ENCODE results near the gene TTLL11.

The TTLL11 gene, protein sequence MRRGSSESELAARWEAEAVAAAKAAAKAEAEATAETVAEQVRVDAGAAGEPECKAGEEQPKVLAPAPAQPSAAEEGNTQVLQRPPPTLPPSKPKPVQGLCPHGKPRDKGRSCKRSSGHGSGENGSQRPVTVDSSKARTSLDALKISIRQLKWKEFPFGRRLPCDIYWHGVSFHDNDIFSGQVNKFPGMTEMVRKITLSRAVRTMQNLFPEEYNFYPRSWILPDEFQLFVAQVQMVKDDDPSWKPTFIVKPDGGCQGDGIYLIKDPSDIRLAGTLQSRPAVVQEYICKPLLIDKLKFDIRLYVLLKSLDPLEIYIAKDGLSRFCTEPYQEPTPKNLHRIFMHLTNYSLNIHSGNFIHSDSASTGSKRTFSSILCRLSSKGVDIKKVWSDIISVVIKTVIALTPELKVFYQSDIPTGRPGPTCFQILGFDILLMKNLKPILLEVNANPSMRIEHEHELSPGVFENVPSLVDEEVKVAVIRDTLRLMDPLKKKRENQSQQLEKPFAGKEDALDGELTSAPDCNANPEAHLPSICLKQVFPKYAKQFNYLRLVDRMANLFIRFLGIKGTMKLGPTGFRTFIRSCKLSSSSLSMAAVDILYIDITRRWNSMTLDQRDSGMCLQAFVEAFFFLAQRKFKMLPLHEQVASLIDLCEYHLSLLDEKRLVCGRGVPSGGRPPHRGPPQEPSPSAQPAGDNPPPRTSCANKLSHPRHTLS

DNA sequence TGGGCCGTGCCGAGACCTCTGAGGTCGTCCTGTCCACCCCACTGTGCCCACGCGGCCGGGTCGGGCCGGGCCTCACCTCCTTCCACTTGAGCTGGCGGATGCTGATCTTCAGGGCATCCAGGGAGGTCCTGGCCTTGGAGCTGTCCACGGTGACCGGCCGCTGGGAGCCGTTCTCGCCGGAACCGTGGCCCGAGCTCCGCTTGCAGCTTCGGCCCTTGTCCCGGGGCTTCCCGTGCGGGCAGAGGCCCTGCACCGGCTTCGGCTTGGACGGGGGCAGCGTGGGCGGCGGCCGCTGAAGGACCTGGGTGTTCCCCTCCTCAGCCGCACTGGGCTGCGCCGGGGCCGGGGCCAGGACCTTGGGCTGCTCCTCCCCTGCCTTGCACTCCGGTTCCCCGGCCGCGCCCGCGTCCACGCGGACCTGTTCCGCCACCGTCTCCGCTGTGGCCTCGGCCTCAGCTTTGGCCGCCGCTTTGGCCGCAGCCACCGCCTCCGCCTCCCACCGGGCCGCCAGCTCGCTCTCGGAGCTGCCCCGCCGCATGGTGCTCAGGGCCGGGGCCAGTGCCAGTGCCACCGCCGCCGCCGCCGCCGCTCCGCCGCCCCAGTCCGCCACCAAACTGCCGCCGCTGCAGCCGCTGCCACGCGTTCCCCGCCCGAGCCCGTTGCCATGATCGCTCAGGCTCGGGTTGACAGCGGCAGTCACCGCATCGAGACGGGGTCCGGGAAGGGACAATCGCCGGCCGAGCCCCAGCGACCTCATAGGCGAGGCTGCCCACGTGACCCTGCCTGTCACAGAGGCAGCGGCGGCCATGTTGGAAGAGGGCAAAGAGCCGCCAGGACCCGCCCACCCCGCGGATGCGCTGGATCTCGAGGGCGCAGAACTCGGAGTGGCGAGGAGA, at the start of gene TTLL11:
TSS of gene TTLL11 (minus strand) at position 698 of the 896 bp plus-strand sequence. CDS start at position 538, 160 bp downstream.
- peak; percentile 94 for DNase-seq (ENCODE audit: low spot score)

DNA sequence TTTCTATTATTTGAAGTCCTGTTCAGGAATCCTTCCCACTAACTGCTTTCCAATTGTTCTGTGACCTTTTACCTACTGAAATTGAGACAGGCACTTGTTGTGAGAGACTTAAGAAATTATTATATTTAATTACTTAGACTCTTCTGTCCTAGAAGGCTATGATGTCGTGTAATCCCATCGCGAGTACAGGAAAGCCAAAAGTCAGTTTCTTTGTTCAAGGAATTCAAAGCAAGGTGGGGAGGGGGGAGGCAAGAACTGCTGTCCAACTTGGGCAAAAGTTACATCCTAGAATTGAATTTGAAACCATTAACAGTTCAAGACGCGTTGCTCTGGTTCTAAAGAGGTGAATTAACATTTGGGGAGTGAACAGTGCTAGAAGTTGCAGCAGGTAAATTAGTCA, 48.6 kb upstream of the TTLL11 start:
- no peak for DNase-seq (ENCODE audit: low spot score)

DNA sequence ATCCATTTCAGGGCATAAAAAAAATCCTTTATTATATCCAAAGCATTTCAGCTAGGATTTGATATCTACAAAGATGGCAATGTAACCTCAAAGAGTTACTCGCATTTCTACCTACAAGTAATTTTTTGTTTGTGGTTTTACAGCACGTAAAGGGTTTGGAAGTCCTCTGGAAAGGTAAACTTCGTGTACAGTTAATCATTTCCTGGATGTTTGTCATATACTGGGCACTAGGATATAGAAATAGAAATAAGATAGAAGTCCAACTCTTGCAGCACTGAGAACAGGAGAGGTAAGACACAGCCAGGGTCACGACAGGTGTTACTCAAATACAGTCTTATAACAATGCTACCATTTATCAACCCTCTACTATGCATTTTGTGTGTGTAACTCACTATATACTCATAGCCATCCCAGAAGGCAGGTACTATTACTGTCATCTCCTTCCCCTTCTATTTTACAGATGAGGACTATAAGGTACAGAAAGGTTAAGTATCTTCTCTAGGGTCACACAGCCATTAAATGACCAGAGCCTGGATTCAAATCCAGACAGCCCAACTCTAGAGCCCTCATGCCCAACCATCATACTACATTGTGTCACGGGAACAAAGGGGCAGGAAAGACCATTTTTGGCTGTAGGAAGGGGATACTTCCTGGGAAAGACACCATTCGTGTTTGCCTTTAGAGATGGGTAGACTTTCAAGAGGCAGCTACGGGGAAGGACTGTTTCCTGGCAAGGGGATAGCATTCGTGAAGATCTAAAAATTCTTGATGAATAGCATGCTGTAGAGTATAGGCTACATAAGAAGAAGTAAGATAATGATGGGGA, 47.5 kb upstream of the TTLL11 start:
- no peak for DNase-seq (ENCODE audit: low spot score)

DNA sequence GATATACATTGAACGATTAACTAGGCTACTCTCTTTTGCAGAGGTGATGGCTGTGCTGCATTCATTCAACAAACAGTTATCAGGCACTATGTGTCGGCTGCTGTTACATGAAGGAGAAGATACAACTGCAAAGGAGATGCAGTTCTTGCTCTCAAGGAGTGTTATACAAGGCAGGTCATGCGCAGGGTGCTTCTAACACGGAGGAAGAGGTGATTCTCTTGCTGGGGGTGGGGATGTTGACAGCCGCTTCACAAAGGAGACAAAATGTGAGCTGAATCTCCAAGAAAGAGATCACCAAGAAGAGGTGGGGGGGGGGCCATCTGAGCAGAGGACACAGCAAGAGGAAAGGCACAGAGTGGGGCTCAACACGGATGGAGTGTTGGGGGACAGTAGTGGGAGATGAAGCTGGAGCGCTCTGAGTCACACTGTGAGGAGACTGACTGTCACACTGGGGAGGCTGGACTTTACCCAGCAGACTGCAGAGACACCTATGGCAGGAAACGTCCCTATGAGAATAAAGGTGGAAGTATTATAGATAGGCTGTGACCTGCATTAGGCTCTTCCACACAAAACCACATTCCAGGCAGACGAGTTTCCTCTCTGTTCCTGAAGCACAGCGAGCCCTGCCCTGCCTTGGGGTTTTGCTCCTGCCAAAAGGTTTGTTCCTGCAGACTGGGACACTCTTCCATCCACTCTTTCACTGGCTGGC, 45.6 kb upstream of the TTLL11 start:
- no peak for DNase-seq (ENCODE audit: low spot score)

DNA sequence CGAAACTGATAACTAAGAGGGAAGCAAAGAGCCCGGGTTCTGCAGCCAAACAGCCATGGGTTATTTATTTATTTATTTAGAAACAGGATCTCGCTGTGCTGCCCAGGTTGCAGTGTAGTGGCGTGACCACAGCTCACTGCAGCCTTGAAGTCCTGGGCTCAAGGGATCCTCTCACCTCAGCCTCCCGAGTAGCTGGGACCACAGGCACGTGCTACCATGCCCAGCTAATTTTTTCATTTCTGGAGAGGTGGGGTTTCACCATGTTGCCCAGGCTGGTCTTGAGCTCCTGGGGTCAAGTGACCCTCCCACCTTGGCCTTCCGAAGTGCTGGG, 42.4 kb upstream of the TTLL11 start:
- no peak for DNase-seq (ENCODE audit: low spot score)

DNA sequence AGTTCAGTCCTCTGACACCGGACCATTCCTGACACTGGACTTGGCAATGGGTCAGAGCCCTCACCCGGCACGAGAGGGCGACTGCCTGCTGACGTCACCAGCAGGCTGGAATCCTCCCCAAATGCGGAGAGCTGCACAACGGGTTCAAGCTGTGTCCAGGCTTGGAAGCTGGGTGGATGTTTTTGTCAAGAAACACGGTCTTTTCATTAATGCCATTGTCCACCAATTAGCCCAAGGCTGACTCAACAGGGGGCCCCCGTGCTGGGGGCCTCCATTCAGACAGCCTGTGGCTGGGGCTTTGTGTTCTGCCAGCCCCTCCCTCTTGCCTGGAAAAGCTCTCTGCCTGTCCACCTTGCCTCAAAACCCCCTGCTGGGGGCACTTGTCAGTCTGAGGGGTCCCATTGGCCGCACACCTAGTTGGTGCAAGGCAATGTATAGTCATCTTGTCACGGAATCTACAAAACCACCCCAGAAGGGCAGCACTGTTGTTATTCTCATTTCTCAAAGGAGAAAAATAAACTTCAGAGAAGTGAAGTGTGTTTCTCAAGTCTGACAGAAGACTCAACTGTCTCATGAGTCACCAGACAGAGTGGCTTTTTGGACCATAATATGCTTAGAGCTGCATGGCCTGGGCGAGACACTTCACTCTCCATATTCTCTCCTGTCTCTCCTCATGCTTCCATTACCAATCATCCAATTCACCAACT, 41.9 kb upstream of the TTLL11 start:
- DNase-seq (ENCODE audit: low spot score), result no peak

DNA sequence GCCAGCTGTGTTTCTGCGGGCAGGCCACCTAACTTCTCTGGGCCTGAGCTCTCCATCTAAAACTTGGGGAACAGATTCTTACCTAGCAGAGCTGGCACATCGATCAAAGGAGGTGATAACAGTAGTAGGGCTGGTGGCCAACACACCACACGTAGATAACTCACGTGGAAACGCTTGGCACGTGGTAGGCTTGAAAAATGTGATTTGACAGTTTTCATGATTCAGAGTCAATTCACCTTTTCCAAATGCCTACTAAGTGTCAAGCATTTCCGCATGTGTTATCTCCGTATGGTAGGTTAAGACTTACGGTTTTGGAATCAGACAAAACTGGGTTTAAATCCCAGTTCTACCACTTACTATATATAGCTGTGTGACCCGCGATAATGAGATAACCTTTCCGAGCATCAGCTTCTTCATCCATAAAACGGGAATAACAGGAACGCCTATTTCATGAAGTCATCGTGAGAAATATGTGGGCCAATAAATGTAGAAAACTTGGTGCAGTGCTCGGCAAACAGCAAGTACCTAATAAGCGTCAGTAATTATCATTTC, 41.0 kb upstream of the TTLL11 start:
- no peak for DNase-seq (ENCODE audit: low spot score)

DNA sequence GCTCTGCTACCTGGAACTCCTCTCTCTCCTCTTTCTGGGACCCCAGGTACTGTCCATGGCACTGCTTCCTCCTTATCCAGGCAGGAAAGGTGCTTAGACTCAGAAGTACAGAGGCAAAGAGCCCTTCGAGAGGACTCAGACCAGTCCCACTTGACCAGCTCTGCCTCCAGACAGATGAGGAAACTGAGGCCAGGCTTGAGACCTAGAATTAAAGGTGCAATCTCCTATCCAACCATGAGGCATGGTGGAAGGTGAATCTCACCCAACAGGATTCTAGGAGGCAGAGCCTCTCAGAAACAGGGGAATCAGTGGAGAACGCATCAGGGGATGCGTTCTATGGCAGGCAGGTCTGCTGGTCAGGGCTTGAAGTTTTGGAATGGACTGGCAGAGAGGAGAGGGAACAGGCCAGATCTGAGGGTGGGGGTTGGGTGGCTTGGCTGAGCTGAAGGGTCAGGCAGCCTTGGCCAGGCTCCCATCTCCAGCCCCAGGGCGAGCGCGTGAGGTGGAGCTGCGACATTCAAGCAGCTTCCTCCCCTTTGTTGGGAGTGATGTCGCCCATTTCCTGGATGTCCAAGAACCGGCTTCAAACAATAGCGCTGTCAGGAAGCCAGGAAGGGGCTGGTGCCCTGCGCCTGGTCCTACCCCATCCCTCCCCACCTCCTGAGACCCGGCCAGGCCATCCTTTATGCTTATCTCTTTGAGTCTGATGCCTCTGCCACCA, 40.3 kb upstream of the TTLL11 start:
- DNase-seq (ENCODE audit: low spot score), result no peak

DNA sequence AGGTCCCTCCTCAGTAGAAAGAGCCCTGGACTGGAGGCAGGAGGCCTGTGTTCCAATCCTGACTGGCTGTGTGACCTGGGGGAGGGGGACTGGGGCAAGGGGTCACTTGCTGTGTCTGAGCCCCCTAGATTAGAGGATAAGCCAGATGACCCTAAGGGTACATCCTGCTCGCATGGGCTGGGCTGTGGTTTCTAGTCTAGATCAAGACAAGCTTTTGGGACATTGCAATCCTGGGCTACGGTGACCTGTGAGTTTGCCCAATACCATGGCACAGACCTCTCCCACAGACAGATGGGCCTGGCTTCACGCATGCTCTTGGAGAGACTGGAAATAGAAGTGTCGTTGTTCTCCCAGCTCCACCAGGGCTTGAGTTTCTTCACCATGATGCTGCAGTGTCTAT, 39.4 kb upstream of the TTLL11 start:
- DNase-seq (ENCODE audit: low spot score), result no peak

DNA sequence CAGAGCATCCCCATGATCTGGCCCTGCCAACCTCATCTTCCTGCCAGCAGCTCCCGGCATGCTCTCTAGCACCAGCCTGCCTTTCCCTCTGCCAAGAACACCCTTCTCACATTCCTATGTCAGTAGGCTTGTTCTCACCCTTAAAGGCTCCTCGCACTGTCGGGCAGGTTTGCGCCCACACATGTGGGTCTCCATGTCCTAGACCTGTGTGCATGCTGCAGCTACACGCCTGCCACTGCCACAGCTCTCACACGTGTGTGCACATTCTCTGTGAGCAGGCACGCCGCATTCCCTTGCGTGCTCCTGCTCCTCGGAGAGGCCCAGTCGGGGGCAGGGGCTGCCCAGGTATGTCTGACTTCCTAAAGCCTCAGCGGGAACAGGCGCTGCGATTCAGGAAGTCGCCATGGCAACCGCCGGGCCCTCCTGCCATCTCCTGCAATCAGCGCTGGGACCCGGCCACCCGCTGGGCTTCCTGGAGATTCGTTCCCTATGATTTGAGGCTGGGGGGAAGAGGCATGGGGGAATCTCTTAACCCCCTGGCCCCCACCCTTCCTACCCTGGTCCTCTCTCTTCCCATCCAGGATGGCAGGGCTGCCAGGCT, 38.4 kb upstream of the TTLL11 start:
- DNase-seq (ENCODE audit: low spot score), result no peak

DNA sequence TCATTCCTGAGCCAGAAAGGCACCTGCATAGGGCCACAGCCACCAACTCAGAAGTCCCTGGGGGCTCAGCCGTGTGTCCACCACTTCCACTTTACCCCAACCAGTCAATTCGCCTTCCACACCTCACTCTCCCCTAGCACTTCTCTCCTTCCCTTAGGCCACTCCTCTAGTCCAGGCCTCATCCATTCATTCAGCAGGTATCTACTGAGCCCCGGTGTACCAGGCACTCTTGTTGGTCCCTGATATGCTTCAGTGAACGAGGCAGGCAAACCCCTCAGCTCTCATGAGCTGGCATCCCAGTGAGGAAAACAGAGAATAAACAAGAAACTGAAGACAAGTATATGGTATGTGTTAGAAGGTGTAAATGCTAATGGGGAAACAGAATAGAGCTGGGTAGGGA, 37.7 kb upstream of the TTLL11 start:
- no peak for DNase-seq (ENCODE audit: low spot score)

DNA sequence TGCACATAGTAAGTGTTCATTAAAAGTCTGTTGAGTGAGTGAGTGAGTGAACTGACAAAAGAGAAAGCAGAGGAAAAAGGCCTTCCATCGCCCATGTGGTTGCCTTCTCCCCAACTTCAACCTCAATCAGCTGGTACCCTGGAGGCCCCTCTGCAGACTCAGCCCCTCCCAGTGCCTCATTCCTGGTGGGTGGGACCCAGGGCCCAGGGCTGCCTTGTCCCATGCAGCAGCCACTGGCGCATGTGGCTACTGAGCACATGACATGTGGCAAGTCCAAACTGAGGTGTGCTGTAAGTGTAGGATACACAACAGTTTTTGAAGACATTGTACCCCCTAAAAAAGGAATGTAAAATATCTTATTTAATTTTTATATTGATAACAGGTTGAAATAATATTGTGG, 36.9 kb upstream of the TTLL11 start:
- DNase-seq (ENCODE audit: low spot score), result no peak

DNA sequence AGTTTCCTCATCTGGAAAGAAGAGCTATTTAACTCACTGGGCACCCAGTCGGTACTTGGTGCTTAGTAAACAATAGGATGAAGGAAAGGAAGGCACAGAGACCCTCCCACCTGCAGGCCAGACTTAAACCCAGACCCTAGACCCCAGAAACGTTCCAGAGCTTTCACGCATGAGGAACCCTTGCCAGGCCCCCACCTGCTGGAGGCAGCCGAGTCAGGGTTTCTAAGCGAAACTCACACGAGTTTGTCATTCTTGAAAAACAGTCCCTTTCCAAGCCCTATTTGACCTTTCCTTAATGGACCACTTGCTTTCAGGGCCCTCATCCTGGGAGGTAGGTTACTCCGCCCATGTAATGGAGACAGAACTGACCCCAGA, 35.8 kb upstream of the TTLL11 start:
- no peak for DNase-seq (ENCODE audit: low spot score)

DNA sequence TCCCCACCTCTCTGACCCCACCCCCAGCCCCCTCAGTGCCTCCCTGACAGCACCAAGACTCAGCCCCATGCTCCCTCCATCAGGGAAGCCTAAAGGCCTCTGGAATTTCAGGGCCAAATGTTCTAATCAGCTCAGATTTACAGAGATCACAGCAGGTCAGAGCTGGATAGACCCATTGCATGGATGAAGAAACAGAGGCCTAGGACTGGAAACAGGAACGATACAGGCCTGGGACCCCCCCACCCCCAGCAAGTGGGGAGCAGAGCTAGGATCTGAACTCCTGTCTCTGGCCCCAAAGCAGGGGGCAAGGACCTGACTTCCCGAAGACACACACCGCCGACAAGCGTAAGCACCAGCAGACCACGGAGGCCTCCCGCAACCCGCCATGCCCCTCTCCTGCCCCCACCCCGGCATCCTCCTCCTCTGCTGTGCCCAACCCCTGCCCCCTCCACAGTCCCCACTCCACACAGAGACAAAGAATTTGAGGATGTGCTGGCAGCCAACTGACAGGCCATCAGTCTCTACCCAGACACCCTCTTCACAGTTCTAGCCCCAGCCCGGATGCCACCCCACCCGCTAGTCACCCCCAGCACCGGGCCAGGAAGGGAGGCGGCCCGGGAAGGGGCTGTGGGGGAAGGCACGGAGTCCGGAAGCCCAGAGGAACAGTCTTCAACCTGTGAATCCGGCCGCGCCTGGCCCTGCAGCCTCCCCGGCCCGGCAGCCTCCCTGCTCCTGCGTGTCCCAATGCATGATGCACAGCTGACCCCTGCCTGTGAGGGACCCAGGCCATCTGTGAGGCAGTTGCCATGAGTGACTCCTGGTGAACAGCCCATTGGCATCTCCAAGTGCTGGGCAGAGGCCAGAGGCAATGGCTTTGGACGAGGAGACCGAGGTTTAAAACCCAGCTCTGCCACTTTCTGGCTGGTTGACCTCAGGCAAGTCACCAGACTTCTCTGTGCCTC, 35.2 kb upstream of the TTLL11 start:
- no peak for DNase-seq (ENCODE audit: low spot score)

DNA sequence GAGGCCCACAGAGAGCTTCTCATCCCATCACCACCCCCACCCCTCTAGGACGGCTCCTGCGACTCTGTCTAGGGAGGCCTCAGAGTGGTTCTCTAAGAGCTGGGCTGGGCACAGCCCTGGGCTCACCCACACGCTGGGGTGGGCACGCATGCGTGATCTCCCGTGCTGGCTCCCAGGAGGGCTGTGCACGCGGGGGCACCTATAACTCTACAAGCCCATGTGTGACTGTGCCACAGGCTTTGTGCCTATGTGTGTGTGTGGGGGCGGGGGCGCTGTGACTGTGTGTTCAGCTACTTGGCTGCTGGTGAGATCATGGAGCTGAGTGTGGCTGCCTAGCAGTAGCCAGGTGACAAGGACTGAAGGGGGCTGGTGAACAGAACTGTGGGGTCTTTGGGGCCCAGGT, 34.3 kb upstream of the TTLL11 start:
- no peak for DNase-seq (ENCODE audit: low spot score)

DNA sequence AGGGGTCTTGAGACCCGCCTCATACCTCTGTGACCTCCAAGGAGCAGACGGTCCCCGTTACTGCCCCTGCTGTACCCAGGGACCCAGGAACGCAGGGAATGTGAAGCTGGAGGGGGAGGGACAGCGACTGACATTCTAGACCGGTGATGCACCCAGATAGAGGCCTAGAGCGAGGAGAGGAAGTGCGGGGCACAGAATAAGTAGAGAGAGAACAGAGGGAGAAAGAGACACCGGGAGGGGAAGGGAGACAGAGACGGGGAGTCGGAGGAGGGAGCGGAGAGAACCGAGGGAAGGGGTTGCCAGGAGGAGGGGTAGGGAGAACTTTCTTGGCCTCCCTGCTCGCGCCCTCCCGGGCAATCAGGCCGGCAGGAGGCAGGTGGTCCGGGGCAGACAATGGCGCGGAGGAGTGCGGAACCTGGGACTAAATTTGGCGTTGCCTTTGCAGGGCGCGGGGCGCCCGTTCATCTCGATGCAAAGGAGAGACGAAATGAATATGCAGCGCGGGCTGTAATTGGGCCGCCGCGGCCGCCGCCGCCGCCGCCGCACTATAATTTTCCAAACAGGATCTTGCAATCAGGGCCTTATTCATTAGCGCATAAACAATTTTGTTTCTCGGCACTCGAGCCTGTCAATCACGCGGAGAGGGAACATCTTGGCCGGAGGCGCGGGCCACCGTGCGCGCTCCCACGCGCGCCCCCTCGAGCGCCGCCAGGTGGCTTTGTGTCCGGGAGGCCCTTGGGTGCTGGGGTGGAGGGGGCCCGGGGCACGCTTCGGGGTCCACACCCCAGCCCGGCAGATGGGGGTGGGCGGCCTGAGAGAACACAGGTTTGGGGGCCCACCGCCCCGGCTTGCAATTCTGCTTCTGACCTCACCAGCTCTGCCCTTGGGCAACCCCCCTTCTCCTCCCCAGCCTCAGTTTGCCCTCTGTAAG, 33.5 kb upstream of the TTLL11 start:
- peak; percentile 84 for DNase-seq (ENCODE audit: low spot score)

Data from AG08396 (cell line).